HG03139 (cell line): ENCODE data around the gene PRKG1.

Experiments used
- ATAC-seq: cut with Tn5 transposase; IDR thresholded peaks from one replicate; pipeline ENCODE4 v1.9.1; 2021; ENCODE audit not compliant: unreplicated experiment

Gene PRKG1

GRCh38 chr10:51900180-51900579, 825.9 kb downstream of the PRKG1 start:
- no peak for ATAC-seq

GRCh38 chr10:51903675-51904074, 829.4 kb downstream of the PRKG1 start:
- no peak for ATAC-seq

GRCh38 chr10:51905032-51905431, 830.7 kb downstream of the PRKG1 start:
- ATAC-seq = no peak

- no peak for ATAC-seq
Measured at GRCh38 chr10:51907361-51907760, 833.1 kb downstream of the PRKG1 start.

GRCh38 chr10:51910189-51910588, 835.9 kb downstream of the PRKG1 start:
- no peak for ATAC-seq

- no peak for ATAC-seq
Measured at GRCh38 chr10:51910596-51910995, 836.3 kb downstream of the PRKG1 start.

GRCh38 chr10:51911723-51912122, 837.4 kb downstream of the PRKG1 start:
- no peak for ATAC-seq

GRCh38 chr10:51915031-51915542, 840.8 kb downstream of the PRKG1 start:
- ATAC-seq = no peak

- no peak for ATAC-seq
Measured at GRCh38 chr10:51918440-51918839, 844.2 kb downstream of the PRKG1 start.

- no peak for ATAC-seq
Measured at GRCh38 chr10:51918884-51919325, 844.6 kb downstream of the PRKG1 start.

- ATAC-seq = no peak
Measured at GRCh38 chr10:51920672-51921071, 846.4 kb downstream of the PRKG1 start.

GRCh38 chr10:51924359-51924758, 850.1 kb downstream of the PRKG1 start:
- ATAC-seq = no peak

- ATAC-seq = no peak
Measured at GRCh38 chr10:51926337-51926736, 852.0 kb downstream of the PRKG1 start.

- ATAC-seq = no peak
Measured at GRCh38 chr10:51928162-51928561, 853.9 kb downstream of the PRKG1 start.

- ATAC-seq = no peak
Measured at GRCh38 chr10:51932530-51932929, 858.2 kb downstream of the PRKG1 start.

- ATAC-seq = no peak
Measured at GRCh38 chr10:51934373-51934772, 860.1 kb downstream of the PRKG1 start.

GRCh38 chr10:51935341-51935740, 861.1 kb downstream of the PRKG1 start:
- no peak for ATAC-seq

- ATAC-seq = no peak
Measured at GRCh38 chr10:51937308-51938140, 863.2 kb downstream of the PRKG1 start.

GRCh38 chr10:51950371-51950995, 876.2 kb downstream of the PRKG1 start:
- ATAC-seq = no peak

- ATAC-seq = no peak
Measured at GRCh38 chr10:51950996-51951555, 876.8 kb downstream of the PRKG1 start.

- ATAC-seq = no peak
Measured at GRCh38 chr10:51951601-51952000, 877.3 kb downstream of the PRKG1 start.

- no peak for ATAC-seq
Measured at GRCh38 chr10:51952056-51952455, 877.8 kb downstream of the PRKG1 start.
